GM18951 (cell line): Measurements from ENCODE around the gene TMEM169.

Experiments used
- POLR2A ChIP-seq: IDR thresholded peaks from 4 replicates; pipeline ENCODE4 v1.6.1; 2011; ENCODE audit warnings: mild to moderate bottlenecking; ENCODE audit not compliant: insufficient read length, insufficient read depth; ENCODE audit errors: extremely low read depth
- in situ Hi-C: fragments of 300-500 bp; cut with MboI; formaldehyde crosslinking; loops from one replicate; pipeline ENCODE4 v1.12.0; 2022; ENCODE audit warnings: low sequenced_read_pairs, mixed read lengths, inconsistent platforms; ENCODE audit not compliant: unreplicated experiment

The TMEM169 gene

DNA sequence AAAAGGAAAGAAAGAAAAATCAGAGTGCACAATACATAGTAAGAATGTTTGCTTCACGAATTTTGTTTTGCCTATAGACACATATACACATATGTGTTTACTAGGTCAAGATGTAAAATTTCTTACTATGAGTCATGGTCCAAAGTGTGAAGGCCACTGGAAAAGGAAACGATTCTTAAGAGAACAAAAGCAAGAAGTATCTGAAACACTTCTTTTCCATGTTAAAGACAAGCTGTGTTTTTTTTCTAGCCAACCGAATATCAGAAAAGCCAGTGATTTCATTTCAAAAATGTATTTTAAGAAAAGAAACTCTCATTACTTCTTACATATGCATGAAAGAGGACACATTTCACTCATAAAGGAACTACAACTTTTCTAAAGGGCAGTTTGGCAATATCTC, 25.0 kb upstream of the TMEM169 start:
- in situ Hi-C loops, result no loop called here
- TF ChIP-seq POLR2A, result no peak

DNA sequence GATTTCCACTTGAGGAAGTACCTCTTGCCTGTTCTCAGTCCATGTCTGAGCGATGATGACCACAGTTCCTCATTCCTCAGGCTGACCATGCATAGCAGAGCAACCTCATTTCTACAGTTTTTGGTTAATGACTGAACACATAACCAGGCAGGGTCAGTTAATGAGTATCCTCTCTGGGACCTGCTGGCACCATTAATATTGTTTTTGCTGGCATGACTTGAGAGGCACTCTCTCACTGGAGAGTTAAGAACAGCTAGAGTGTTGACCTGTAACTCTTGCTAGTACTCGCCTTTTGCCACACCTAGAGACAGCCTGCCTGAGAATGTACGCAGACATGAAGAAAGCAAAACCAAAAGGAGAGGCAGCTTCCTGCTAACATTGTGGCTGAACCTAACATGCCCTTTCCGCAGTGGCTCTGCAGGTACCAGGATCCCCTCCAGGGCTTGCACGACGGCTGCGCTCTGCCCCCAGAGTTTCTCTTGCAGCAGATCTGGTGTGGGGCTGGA, 24.0 kb upstream of the TMEM169 start:
- in situ Hi-C loops, result no loop called here
- peak; percentile 52 for TF ChIP-seq POLR2A

DNA sequence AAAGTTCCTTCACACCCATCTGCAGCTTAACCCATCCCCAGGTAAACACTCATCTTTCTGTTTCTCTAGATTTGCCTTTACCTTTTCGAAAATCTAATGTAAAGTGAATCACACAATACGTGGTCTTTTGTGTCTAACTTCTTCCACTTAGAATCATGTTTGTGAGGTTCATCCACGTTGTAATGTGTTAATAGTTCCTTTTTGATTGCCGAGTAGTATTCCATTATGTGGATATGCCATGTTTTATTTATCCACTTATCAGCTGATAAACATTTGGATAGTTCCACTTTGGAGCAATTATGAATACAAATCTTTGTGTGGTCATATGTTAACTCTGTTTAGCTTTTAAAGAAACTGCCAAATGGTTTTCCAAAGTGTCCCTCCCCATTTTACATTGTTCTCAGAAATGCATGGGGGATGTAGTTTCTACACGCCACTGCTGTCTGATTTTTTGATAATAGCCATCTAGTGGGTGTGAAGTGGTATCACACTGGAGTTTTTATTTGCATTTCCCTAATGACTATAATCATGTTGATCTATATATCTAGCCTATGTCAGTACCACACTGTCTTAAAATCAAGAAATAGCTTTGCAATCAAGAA, 22.4 kb upstream of the TMEM169 start:
- TF ChIP-seq POLR2A, result no peak
- in situ Hi-C loops, result no loop called here

DNA sequence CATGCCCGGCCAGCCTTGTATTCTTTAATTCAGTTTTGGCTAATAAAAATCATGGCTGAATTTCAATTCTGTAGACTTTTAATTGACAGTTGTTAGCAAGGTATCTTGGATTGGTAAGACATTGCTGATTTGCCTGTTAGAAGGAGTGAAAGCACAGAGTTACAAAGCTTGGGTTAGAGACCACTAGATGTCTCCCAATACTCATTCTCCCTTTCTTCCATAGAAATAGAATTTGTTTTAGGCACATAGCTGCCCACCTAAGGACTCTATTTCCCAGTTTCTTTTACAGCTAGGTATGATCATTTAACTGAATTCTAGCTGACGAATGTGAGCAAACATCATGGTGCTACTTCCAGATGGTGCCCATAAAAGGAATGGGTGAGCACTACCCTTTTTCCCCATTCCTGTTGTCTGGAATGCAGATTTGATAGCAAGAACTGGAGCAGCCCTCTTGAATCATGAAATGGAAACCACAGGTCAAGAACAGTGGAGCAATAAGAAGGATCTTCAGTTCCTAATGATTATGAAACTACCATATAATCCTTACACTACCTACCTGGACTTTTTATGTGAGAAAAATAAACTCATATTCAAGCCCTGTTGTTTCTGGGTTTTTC, 17.6 kb upstream of the TMEM169 start:
- in situ Hi-C loops, result no loop called here
- TF ChIP-seq POLR2A, result no peak

DNA sequence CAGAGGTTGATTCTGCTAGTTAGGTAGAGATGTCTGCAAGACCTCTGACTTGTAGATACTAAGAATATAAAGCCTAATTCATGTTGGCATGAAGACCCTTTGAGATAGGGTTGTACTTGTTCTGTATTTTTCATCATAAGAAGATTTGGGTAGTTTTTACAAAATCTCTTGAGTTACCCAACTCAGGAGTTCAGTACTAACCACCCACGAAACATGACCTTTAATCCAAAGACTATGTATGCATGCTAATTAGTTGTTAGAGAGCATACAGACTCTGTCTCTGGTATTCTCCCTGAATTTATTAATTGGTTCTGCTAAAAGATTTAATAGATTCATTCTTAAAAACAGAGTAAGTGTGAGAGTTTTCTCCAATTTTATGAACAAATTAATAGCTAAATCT, 17.1 kb upstream of the TMEM169 start:
- no peak for TF ChIP-seq POLR2A
- in situ Hi-C loops, result no loop called here

DNA sequence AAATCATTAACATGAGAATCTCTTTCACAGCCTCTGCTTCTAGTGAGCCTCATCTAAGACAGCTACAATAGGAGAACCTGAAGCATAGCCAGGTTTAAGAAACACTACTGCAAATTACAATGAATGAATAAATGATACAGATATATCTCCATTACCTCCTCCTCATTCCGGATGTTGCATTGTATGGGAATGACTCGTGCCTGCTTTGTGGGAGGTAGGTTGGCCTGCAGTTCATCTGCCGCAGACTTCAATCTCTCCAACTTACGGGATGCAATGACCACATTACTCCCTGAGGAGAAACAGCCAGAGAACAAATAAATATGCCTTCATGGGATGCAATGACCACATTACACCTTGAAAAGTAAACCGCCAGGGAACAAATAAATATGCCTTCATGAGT, 15.5 kb upstream of the TMEM169 start:
- in situ Hi-C loops, result no loop called here
- TF ChIP-seq POLR2A, result no peak

DNA sequence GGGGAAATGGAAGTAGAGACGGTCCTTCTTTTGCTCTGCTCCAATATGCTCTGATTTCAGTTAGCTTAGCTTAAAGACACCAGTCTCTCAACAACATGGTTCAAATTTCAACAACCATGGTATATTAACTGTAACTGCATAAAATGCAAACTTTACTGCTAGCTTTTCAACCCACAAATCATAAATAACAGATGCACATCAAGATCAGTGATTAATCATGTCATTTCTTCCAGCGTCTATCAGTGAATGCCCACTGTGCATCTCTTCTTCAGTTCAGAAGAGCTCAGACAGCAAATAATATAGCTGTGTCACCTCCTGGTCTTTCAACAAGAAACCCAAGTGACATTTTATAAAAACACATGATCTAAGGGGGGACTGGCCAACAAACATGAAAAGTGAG, 12.7 kb upstream of the TMEM169 start:
- no peak for TF ChIP-seq POLR2A
- in situ Hi-C loops, result no loop called here

DNA sequence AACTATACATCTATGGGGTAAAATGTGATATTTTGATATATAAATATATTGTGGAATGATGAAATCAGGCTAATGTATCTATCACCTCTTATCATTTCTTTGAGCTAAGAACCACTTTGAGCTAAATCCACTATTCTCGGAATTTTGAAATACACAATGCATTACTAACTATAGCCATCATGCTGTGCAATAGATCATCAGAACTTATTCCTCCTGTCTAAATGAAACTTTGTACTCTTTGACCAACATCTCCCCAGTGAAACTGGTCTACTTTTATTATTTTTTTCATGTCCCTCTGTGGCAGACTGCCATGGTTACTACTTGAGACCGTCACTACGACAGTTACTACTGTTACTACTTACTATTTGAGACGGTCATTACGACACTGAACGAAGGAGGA, 11.5 kb upstream of the TMEM169 start:
- in situ Hi-C loops, result no loop called here
- no peak for TF ChIP-seq POLR2A

DNA sequence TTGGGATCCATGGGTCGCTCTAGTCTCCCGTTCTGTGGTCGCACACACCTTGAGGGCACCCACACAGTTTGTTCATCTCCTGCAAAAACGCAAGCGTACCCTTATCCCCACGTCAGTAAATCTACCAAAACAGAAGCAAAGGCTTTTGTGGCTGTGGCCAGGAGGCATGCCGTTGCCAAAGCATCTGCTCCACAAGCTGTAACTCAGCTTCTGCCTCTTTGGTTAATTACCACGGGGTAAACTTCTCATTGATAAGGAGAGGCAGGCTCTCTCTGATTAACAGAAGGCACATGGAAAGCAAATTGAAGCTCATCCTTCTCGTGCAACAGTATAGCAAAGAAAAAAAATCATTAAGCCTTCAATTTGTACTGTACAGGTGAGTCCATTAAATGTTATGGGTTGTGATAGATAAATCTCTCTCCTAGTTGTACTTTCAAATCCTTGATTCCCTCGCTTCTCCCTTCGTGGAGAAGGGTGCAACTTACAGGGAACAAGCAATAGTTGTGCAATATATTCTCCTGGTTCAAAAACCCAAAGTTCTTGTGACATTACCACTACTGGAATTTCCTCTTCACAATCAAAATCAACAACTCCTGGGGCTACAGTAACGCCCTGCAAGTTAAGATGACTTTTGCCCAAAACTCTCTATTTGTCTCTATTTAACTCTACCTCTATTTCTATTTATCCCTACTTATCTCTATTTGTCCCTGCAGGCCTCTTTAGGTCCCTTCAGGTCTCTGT, 10.4 kb upstream of the TMEM169 start:
- in situ Hi-C loops, result no loop called here
- no peak for TF ChIP-seq POLR2A

DNA sequence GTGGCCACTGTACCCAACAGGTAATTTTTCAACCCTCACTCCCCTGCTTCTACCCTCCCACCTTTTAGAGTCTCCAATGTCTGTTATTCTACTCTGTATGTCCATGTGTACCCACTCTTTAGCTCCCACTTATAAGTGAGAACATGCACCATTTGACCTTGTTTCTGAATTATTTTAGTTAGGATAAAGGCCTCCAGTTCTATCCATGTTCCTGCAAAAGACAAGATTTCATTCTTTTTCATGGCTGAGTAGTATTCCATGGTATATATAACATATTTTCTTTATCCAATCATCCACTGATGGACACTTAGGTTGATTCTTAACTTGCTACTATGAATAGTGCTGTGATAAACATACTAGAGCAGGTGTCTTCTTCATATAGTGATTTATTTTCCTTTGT, 9.2 kb upstream of the TMEM169 start:
- no peak for TF ChIP-seq POLR2A
- in situ Hi-C loops, result no loop called here

DNA sequence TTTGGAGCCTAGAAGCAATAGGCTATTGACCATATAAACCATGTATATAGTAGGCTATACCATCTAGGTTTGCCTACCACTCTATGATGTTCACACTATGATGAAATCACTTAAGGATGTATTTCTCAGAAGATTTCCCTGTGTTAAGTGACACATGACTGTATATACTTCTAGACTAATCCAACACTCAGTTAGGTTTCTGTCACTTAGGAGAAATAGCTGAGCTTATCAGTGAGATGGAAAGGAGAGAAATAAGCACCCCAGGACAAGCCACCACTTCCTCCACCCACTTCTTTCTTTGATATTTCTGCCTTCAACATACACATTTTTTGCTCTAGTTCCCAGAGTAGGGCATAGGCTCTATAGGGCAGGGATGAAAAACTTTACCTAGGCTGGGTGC, 7.9 kb upstream of the TMEM169 start:
- TF ChIP-seq POLR2A, result no peak
- in situ Hi-C loops, result no loop called here

DNA sequence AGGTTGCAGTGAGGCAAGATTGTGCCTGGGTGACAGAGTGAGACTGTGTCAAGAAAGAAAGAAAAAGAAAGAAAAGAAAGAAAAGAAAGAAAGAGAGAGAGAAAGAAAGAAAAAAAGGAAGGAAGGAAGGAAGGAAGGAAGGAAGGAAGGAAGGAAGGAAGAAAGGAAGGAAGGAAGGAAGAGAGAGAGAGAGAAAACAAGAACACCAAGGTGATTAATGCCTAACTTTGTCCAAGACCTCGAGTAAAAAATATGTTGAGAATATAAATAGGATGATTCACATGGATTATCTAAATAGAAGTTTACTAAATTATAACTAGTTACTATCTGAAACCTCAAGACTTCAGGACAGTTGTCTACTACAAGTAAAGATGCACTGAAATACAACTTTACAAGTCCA, 7.3 kb upstream of the TMEM169 start:
- no peak for TF ChIP-seq POLR2A
- in situ Hi-C loops, result no loop called here

DNA sequence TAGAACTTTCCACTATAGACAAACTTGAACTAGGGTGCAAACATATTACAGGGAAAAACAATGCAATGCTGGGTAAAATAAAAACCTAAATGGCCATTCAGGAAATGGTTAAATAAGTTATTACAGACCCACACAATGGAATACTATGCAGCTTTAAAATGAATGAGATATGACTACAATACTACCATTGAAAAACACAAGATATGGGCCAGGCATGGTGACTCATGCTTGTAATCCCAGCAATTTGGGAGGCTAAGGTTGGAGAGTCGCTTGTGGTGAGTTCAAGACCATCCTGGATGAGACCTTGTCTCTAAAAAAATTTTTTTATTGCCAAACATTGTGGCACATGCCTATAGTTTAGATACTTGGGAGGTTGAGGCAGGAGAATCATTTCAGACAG, 6.9 kb upstream of the TMEM169 start:
- in situ Hi-C loops, result no loop called here

More for the DNA sequence above, 6.9 kb upstream of the TMEM169 start:
- TF ChIP-seq POLR2A, result no peak
